CMK (cell line): ENCODE results near the gene PSMG4.

Experiments used
- DNase-seq: peaks from one replicate; pipeline ENCODE4 v3.0.0-alpha.2; 2010; ENCODE audit warnings: low read depth

The PSMG4 gene

DNA sequence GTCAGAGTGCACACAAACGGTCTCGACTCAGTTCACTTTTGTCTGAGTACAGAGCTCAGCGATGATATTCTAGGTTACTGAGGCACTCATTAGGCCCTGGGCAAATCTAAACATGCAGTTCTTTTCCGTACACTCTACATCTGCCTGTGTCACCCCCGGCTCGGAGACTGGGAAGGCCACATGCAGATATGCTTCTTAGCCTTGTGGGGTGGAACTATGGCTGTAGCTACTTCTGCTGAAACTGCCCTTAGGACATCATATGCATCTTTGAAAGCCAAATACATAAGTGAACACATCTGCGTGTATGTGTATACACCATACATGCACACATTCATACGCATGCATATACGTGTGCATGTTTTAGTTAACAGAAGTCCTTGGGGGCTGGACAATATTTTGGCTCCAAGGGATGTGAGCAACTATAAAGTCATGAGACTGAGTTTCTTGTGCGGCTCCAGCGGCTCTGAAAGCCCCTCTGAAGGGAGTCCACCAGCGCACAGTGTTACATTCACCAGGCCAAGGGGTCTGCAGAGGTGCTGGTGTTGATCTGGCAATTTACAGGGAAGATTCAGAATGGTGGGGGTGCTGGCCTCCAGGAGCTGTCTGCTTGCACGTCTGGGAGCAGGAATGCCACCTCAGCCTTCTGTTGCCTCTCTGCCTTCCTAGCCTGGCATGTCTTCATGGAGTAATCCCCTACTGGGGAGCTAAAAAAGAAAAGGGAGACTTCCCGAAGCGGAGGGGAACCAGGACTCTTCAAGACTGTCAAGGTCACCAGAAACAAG is 31.6 kb downstream of the PSMG4 start:
- no peak for DNase-seq

DNA sequence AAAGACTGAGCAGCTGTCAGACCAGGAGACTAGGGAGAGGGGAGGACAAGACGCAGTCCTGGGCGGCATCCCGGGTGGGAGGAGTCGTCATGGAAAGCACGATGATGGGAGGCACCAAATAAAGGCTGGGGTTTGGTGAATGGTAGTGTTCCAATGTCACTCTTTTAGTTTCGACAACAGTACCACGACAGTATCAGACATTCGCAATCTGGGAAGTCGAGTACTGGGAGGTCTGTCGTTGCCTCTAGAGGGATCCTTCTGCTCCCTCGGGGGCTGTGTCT is 32.1 kb downstream of the PSMG4 start:
- no peak for DNase-seq

DNA sequence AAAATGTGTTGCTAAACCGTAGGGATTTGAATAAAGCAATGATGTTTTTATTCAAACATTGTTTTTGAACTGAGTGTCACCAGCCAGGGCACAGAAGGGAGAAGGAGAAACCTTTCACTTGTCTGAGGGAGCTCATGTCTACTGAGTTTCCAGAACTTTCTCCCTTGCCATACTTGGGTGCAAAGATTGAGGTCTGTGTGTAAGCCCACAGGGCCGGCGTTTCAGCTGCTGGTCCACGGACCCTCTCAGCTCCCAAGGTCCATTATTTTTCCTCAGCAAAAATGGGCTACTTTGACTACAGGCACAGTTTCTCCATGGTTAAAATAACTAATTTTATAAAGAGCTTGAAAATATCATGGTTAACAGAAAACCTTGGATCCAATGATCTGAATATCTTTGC is 32.6 kb downstream of the PSMG4 start:
- no peak for DNase-seq

DNA sequence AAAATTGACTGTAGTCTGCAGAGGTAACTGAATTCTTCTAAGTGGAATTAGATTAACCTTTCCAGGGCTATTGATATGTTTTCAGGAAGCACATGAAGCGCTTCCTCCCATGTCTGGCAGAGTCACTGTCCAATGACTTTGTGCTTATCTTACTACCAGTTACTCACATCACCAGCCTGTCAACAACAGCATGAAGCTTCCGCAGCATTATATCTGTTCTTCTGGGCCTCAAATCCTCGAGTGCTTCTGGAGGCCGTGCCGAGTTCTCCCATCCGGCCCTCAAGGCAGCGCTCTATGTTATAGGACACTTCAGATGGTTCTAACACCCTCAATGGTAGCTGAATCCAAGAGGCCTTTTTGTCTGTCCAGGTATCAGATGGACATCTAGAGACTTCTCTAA is 33.2 kb downstream of the PSMG4 start:
- DNase-seq = peak; percentile 41

DNA sequence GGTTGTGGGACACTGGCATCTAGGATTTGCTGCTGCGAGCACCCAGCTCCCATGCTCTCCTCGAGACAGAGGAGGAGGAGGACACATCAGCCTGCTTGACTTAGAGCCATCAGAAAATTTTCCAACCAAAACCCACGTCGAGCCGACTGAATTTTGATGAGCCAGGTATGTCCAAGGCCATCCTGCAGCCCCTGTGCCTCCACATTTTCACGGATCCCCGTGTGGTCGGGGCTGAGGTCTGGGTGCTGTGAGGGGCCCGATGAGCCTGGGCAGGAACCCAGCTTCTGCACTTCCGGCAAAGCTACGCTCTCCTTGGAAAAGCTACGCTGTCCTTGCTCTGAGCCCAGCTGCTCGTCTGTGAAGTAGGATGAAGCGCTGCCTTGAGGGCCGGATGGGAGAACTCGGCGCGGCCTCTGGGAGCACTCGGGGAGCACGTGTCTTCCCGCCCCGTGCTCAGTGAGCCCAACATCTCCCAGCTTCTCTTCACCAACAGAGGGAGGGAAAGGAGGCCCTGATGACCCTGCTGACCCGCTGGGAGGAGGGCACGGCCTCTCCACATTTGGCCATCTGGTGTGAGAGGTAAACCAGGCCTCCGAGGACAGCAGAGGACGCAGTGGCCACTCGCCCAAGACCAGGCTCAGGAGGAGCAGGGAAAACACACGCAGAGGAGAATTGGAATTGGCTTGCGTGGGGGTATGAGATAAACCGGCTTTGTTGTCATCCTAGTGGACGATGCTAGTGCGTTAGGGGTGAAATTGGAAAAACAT is 33.9 kb downstream of the PSMG4 start:
- no peak for DNase-seq

DNA sequence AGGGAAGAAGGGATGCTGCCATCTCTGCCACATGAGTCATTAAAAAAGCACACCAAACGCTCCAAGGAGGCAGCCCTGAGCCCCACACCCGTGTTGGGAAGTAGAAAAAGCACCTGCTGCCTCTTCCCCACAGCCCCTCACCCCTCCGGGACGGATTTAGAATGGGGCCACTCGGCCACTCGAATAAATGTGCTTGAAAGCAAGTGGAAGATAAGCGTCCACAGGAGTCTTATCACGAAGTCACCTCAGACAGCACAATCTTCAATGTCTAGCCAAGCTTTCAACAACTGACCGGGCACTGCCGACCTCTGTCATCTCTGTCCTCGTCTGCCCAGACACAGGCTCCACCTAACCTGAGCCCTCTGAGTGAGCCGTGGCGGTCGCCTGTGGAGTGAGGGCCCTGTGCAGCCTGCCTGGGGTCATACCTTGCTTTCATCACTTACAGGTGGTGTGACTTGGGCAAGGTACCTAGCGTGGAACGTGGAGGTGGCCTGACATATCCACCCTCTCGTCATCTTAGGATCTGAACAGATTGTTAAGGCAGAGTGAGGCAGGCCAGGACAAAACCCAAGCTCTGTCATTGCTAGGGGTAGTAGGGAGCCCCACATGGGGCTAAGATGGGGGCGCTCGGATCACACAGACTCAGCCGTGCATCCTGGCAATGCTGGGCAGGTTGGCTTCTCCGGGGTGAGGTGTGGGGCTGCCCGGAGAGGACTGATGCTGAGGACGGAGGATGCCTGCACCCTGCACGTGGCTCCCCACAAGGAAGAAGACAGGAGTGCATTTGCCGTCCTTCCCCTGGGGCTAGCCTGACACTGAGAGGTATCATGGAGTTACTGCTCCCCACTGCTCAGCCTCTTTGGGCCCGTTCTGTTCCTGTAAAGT is 34.8 kb downstream of the PSMG4 start:
- DNase-seq = no peak

DNA sequence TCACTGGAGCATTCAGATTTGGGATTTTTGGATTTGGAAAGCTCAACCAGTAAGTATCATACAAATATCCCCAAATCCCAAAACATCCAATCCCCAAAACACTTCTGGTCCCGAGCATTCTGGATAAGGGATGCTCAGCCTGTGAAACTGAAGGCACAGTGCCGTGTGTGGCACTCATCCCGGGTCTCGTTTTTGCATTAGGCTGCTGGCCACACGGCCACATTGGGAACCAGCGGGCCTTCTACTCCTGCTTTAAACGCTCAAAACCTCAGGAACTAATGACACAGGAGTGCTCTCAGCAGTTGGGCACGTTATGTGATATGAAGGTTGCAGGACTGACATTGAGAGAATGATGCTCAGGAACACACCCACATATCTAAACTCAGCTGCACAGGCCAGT is 35.6 kb downstream of the PSMG4 start:
- DNase-seq = no peak

DNA sequence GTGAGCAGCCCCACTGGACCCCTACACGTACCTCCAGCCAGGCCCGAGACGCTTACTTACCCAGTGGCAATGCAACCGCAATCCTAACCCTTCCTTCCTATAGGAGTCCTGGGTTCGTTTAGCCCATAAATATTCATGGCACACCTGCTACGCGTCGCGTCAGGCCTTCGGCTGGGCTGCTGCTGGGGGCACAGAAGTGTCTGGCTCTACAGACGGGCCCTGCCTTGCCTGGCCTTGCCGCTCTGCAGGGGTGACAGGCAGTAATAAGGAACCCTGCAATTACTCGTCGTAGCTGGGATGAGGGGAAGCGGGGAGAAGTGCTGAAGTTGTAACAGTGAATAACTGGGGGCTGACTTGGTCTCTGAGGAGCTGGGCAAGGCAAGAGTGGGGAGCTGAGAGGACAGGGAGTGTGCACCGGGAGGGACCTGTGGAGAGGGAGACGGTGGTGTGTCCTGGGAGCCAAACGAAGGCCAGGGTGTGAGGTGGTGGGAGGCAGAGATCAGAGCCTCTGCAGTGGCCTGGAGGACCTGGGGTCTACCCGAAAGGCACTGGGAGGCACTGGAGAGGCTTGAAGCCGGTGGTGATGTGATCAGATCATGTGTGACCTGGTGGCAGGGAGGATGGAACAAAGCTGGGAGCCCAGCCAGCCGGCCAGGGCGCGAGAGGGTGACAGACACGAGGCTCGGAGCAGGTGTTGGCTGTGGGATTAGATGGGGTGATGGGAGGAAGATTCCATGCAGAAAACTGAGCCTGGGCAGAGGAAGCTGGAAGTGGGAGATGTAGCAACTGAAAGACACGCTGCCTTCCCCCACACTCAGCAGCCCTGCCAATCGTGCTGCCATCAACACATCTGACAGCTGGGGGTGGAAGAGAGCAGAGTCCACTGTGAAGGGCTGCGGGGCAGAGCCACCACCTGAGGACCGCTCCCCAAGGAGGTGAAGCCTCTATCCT is 36.4 kb downstream of the PSMG4 start:
- DNase-seq = no peak

DNA sequence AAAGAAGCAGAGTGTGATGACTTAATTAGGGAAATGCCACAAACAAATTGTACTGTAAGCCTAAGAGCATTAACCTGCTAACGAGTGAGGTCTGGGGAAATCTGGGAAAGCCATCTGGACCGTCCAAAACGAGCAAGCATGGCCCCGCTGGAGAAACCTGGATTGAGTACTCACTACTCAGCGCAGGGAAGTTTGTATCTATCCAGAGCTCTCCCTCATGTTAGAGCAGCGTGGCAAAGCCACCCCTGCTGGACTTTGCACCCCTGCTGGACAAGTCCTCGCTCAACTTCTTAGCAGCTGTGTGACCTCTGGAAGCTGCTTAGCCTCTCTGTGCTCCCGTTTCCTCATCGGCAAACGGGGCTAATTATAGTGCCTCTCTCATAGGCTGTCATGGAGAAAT is 37.3 kb downstream of the PSMG4 start:
- DNase-seq = no peak

DNA sequence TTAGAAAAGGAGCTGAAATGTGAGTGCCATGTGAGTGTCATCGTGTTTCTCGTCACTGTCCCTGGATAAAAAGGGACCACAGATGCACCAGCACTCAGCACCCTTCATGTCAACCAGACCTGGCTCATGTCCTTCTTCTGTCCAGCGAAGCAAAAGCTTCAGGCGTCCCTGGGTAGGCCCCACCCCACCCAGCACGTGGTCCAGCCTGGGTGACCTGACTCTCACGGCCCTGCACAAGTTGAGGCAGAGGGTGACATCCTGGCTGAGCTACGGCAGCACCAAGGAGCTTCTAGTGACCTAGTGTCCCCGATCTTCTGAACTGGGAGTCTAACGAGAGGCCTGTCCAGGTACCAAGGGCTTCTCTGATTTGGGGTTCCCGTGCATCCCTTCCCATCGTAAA is 37.8 kb downstream of the PSMG4 start:
- no peak for DNase-seq

DNA sequence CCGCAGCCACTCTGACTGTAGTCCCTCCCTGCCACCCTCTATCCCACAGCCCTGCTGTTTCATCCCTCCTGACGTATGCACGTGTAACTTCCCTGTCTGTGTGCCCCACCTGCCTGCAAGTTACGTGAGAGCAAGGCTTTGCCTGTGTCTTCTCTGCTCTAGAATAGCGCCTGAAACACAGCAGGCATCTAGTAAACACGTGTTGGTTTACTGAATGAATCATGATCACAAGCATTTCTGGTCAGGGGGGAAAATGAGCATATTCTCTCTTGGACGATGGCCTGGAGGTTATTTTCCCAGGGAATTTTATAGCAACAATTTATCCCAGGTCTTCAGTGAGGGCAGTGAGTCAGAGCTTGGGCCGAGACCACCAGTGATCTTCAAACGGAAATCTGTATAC is 38.3 kb downstream of the PSMG4 start:
- no peak for DNase-seq

DNA sequence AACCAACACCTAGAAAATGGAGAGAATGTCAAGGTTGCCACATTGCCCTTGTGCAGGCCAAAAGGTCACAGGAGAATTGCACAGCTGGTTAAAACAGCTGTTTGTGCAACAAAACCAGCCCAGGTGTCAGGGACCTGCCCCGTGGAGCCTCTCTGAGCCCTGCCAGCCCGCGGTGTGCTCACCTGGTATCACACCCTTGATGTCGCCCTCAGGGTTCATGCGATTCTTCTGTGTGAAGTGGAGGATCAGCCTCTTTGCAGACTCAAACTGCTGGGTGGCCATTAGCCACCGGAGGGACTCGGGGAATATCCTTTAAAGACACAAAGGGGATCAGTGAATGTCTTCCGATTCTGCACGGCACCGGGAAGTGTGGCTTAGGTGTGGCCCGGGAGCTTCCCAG is 39.2 kb downstream of the PSMG4 start:
- DNase-seq = no peak

DNA sequence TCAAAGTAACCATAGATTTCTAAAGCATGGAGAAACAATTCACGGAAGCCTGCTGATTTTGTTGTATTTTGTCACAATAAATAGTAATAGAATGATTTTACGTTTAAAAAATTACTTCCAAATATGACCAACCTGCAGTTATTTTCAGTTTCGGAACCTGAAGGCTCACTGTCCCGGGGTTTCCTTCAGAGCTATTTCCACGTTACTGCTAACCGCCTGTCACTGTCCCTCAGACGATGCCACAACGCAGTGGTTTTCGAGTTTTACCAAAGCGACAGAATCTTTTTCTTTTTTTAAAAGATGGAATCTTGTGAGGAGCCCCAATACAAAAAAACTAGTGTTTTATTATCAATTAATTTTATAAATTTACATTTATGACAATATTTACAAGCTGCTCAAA is 40.5 kb downstream of the PSMG4 start:
- DNase-seq = no peak

DNA sequence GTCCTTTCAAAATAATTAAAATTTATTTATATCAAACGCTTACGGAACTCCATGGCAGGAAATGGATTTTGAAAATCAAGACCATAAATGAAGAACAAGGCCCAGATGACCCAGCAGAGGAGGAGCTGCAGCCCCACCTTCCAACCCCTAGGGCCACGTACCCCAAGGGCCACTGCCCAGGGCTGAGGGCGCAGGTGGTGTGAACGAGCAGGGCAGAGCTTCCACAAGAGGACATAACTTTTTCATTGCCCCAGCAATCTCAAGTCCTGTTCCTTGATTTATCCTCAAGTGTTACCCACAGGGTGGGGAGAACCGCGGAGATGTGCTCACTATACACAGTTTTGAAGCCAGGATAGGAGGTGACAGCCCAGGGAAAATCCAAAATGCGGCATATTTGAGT is 42.8 kb downstream of the PSMG4 start:
- DNase-seq = no peak

DNA sequence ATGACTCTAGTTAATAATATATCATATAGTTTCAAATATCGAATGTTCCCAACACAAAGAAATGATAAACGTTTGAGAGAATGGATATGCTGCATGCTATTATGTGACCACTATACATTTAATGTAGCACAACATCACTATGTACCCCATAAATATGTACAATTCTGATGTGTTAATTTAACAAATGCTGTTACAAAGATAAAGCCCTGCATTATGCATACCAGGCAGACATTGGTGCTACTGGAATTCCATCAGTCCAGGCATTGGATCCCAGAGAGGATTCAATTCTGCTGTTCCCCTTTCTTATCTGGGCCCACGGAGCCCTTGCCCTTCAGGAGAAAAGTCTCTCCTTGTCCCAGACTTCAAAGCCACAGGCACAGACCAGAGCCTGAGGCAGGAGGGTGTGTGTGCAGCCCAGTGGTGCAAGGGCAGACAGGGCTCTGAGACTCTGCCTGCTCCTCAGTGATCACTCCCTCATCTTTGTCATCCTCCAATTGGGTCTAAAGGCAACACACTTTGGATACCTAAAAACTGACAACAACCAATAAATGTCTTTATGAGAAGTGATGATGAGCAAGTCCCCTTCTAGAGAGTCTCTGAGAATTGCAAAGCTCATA is 45.2 kb downstream of the PSMG4 start:
- no peak for DNase-seq

DNA sequence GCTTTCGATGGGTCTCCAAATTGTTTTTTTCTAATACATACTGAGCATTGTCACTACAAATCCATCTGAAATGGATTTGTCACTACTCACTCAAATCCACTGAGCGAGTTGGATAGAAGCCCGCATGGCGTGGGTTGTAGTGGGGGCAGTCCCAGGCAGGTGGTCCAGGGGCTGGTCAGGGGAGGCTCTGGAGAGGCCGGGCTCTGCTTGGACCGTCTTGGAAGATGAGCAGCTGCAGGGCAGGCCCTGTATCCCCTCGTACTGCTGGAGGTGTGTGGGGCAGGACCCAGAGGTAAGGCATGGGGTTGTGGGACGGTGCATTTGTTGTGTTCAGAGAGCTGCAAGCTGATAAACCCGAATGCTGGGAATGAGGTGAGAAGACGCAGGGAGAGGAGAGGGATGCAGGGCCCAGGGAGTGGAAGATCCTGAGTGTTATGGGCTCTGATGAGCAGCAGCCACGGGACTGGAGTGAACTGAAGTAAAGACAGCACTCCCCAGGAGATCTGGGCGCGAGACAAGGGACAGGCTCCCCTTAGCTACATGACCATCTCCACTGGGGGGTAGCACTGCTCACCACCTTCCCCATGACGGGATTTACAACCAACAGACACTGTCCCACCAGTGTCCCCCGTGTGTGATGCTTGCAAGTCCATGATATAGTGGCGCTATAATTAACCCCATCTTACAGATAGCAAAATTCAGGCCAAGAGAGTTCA is 45.9 kb downstream of the PSMG4 start:
- DNase-seq = no peak

DNA sequence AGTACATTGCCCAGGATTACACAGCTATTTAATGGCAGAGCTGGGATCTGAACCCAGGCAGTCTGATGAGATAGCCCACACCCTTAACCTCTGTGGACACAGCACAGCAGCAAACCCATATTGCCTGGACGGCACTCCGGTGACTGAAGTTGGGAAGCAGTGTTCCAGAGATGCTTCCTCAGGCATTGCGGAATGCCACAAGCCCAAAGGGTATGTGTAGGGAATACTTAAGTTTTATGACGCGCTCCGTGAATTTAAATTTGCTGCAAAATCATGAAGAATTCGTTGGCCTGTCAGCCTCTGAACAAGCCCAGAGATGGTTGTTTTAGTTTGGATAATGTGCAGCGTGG is 46.4 kb downstream of the PSMG4 start:
- DNase-seq = no peak

DNA sequence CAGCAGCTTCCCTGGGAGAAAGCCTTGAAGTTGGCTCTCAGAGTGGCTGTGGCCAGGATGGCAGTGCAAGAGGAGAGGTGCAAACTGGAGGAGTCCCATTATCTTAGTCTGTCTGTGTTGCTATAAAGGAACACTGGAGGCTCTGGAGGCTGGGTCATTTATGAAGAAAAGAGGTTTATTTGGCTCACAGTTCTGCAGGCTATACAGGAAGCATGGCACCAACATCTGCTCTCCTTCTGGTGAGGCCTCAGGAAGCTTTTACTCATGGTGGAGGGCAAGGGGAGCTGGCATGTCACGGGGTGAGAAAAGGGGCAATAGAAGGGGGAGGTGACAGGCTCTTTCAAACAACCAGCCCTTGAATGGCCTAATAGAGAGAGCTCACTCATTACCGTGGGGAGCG is 47.1 kb downstream of the PSMG4 start:
- no peak for DNase-seq

DNA sequence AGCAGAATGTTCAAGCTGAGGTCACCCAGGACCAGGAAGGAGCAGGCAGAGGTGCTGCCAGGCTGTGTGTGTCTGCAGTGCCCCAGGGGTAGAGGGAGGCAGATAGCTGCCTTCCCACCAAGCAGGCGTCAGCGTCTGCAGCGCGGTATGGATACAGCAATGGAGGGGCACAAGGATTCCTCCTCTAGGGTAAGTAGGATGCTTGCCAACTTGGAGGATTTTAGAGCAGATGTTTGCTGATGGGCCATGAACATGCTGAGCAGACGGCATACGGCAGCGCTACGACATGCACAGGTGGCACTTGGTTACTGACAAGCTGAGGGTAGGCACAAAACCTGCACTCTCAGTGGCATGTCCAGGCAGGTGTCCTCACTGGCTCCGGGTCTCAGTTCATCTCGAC is 48.1 kb downstream of the PSMG4 start:
- DNase-seq = no peak

DNA sequence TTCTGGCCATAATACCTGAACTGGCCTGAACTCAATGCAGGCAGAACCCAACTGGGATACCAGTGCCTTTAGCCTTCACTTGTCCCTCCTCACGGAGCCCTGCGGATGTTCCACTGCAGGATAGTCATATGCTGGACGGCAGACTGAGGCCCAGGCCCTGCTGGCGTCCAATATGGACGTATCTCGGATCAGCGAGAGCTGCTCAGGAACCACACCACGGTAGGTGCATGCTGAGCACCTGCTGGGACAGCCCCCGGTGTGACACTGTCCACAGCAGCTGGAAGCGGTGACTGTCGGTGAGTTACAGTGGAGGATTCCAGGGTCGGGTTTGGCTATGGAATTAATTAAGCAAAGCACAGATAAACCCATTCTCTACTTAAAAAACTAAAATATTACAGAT is 48.7 kb downstream of the PSMG4 start:
- DNase-seq = no peak

DNA sequence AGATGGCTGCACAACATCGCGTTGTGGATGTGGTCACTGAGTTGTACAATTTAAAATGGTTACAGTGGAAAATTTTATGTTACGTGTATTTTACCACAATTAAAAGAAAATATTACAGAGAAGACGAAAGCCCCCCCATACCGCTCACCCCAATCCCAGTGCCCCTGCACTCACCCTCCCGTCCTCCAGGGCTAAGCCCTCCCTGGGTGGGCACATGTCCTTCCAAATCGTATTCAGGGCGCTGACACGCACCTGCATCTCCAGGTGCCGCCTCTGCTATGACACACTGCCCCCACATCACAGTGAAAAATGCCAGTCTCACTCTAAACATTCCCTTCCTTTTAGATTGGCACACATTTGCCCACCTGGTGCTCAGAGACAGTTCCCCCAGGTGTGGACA is 49.4 kb downstream of the PSMG4 start:
- no peak for DNase-seq
